ENCODE data around the gene MICAL2. TPM values are rescaled to one million over a fixed set of nuclear protein-coding genes. Genes with fewer than 3 reads are reported as not detected.
A peak's percentile ranks its signal among the peaks of the same experiment; 100 is the strongest.

Gene MICAL2
- total RNA-seq, 2 donors from 2014 or later, result 194 TPM

- H3K9me3 ChIP-seq, result no peaks in the 10 kb centered on the region
- DNase-seq, result no peak
- H3K27me3 ChIP-seq, result no peaks in the 10 kb centered on the region
- H3K27ac ChIP-seq, result no peak overlapping the region
- TF ChIP-seq CTCF (IDR thresholded peaks at IDR 0.05), result no peak
- no peak overlapping the region for H3K4me3 ChIP-seq
- H3K9ac ChIP-seq (ENCODE audit: low read depth in 2 of 2, low read length in 2 of 2), result no peak overlapping the region
- no peaks in the 10 kb centered on the region for H3K36me3 ChIP-seq
- intact Hi-C loops (cut with DNase I), result no loop called here
- no peaks in the 10 kb centered on the region for H3K4me1 ChIP-seq
Measured at GRCh38 chr11:12106501-12106900, 3.9 kb upstream of the MICAL2 start.

- H3K9me3 ChIP-seq, result no peaks in the 10 kb centered on the region
- peak overlapping the region in 1 of 2 donors; percentile 19 for H3K9ac ChIP-seq (ENCODE audit: low read depth in 2 of 2, low read length in 2 of 2)
- intact Hi-C loops (cut with DNase I), result no loop called here
- H3K27me3 ChIP-seq, result no peaks in the 10 kb centered on the region
- H3K27ac ChIP-seq, result peak overlapping the region; percentile 84
- no peak for DNase-seq
- H3K4me3 ChIP-seq, result no peak overlapping the region
- no peak for TF ChIP-seq CTCF (IDR thresholded peaks at IDR 0.05)
- peaks cover 3% of the 10 kb centered on the region for H3K4me1 ChIP-seq
- H3K36me3 ChIP-seq, result no peaks in the 10 kb centered on the region
Measured at GRCh38 chr11:12108875-12109453, 1.4 kb upstream of the MICAL2 start.

- Histone ChIP-seq H3K4me1 (peaks cover 3% of the 10 kb centered on the region), H3K9me3 (no peaks in the 10 kb centered on the region), H3K27ac (peak overlapping the region; percentile 84), H3K9ac (ENCODE audit: low read depth in 2 of 2, low read length in 2 of 2) (peak overlapping the region; percentile 60 to 88), H3K36me3 (no peaks in the 10 kb centered on the region), H3K4me3 (peak overlapping the region; percentile 84), H3K27me3 (no peaks in the 10 kb centered on the region)
- TF ChIP-seq CTCF (IDR thresholded peaks at IDR 0.05), result no peak
- intact Hi-C loops (cut with DNase I), result no loop called here
- no peak for DNase-seq
Measured at GRCh38 chr11:12109591-12110196, 696 bp upstream of the MICAL2 start.

GRCh38 chr11:12110714-12111548, 541 bp downstream of the MICAL2 start:
- intact Hi-C loops (cut with DNase I), result no loop called here

More at GRCh38 chr11:12110714-12111548, 541 bp downstream of the MICAL2 start:
- Histone ChIP-seq H3K36me3 (no peaks in the 10 kb centered on the region), H3K27ac (peak overlapping the region; percentile 84), H3K27me3 (no peaks in the 10 kb centered on the region), H3K4me1 (peaks cover 3% of the 10 kb centered on the region), H3K9ac (ENCODE audit: low read depth in 2 of 2, low read length in 2 of 2) (peak overlapping the region; percentile 76 to 95), H3K9me3 (no peaks in the 10 kb centered on the region), H3K4me3 (peak overlapping the region; percentile 84)
- DNase-seq, result peak; percentile 58
- no peak for TF ChIP-seq CTCF (IDR thresholded peaks at IDR 0.05)
